HG03097 (cell line): ENCODE results near the gene PRIMPOL.
"Not testable (repeated sequence)": the region's sequence is repeated elsewhere in the genome, so short reads cannot be mapped to it uniquely, and the experiment has no call there.

ENCODE experiments used
- ATAC-seq: cut with Tn5 transposase; IDR thresholded peaks from one replicate; pipeline ENCODE4 v1.9.1; 2021; ENCODE audit not compliant: unreplicated experiment, low FRiP score

PRIMPOL gene

GRCh38 chr4:184649026-184649970 is at the start of gene PRIMPOL, which contains the start of gene CASP3:
Gene PRIMPOL, plus strand, starts transcription at chr4:184649738. Its CDS starts 7,403 bp downstream, at chr4:184657141.
Gene CASP3, minus strand, starts transcription at chr4:184649447. Its CDS starts 10,994 bp downstream, at chr4:184638453.
- peak; percentile 86 for ATAC-seq

GRCh38 chr4:184600982-184601381 is 48.6 kb upstream of the PRIMPOL start:
- not testable (repeated sequence) for ATAC-seq

- not testable (repeated sequence) for ATAC-seq
These were observed 46.7 kb upstream of the PRIMPOL start for GRCh38 chr4:184602857-184603256.

GRCh38 chr4:184607429-184607828 is 42.1 kb upstream of the PRIMPOL start:
- not testable (repeated sequence) for ATAC-seq

- no peak for ATAC-seq
These were observed 37.5 kb upstream of the PRIMPOL start for GRCh38 chr4:184612074-184612473.

GRCh38 chr4:184613405-184613804 is 36.1 kb upstream of the PRIMPOL start:
- no peak for ATAC-seq

- ATAC-seq: no peak
These were observed 35.0 kb upstream of the PRIMPOL start for GRCh38 chr4:184614509-184614908.

- not testable (repeated sequence) for ATAC-seq
These were observed 33.4 kb upstream of the PRIMPOL start for GRCh38 chr4:184616168-184616567.

- peak; percentile 54 for ATAC-seq
These were observed 32.6 kb upstream of the PRIMPOL start for GRCh38 chr4:184616633-184617551.

- ATAC-seq: no peak
These were observed 31.8 kb upstream of the PRIMPOL start for GRCh38 chr4:184617600-184618196.

GRCh38 chr4:184620212-184620867 is 29.2 kb upstream of the PRIMPOL start:
- no peak for ATAC-seq

- no peak for ATAC-seq
These were observed 28.0 kb upstream of the PRIMPOL start for GRCh38 chr4:184621518-184621917.

- not testable (repeated sequence) for ATAC-seq
These were observed 25.0 kb upstream of the PRIMPOL start for GRCh38 chr4:184624504-184624903.

GRCh38 chr4:184624972-184625554 is 24.5 kb upstream of the PRIMPOL start:
- no peak for ATAC-seq

- ATAC-seq: not testable (repeated sequence)
These were observed 23.5 kb upstream of the PRIMPOL start for GRCh38 chr4:184625783-184626596.

GRCh38 chr4:184628103-184628502 is 21.4 kb upstream of the PRIMPOL start:
- no peak for ATAC-seq

- no peak for ATAC-seq
These were observed 16.7 kb upstream of the PRIMPOL start for GRCh38 chr4:184632842-184633241.

- ATAC-seq: no peak
These were observed 14.2 kb upstream of the PRIMPOL start for GRCh38 chr4:184635381-184635780.

- no peak for ATAC-seq
These were observed 13.4 kb upstream of the PRIMPOL start for GRCh38 chr4:184636144-184636543.
